Measurements from ENCODE around the gene CPEB4. TPM values are rescaled to one million over a fixed set of nuclear protein-coding genes. Genes with fewer than 3 reads are reported as not detected.

Gene CPEB4
- total and polyA plus RNA-seq, 2 of the 8 experiments (the other 6 are each of a cell fraction or from before 2014, with no cell fraction given) = 8.4 to 13.4 TPM

GRCh38 chr5:173922527-173922926 lies 34.4 kb downstream of the CPEB4 start:
- DNase-seq (ENCODE audit: low read depth in 1 of 2, low spot score in 2 of 2) = no peak
- Histone ChIP-seq H3K4ac (replicated peaks; ENCODE audit: insufficient read length, low read depth, low read length) (no peak overlapping the region), H3K79me1 (ENCODE audit: low read depth, low read length) (0 out of 2 replicates have a peak, but pooled peaks cover 3% of the 10 kb centered on the region), H2AK5ac (ENCODE audit: low read depth, low read length) (no peak overlapping the region), H3K9ac (replicated peaks in 1 of 4; ENCODE audit: extremely low read depth in 1 of 4, low read depth in 3 of 4, low read length in 3 of 4) (no peak overlapping the region), H3K14ac (ENCODE audit: insufficient read length) (no peak overlapping the region), H3K18ac (ENCODE audit: extremely low read depth, low read length) (no peak overlapping the region), H3K36me3 (ENCODE audit: control insufficient read depth in 2 of 4, insufficient read depth in 4 of 4, low read length in 3 of 4) (no peaks in the 10 kb centered on the region), H2BK15ac (ENCODE audit: low read length) (no peak overlapping the region), H2BK12ac (ENCODE audit: low read depth, low read length) (no peak overlapping the region), H3K27ac (ENCODE audit: low read depth, low read length) (no peak overlapping the region), H3K56ac (replicated peaks; ENCODE audit: insufficient read length, low read depth, low read length) (no peak overlapping the region), H3K9me3 (ENCODE audit: insufficient read depth in 2 of 2, low read depth in 1 of 2, low read length in 1 of 2) (no peaks in the 10 kb centered on the region), H2BK5ac (ENCODE audit: low read depth, low read length) (no peak overlapping the region), H3K79me2 (ENCODE audit: control insufficient read depth in 1 of 2, insufficient read depth in 2 of 2, low read length in 2 of 2) (peaks cover 0 to 31% of the 10 kb centered on the region in 2 experiments; a peak in 2 of 4 replicates), H4K91ac (replicated peaks; ENCODE audit: insufficient read length, low read length) (no peak overlapping the region), H4K5ac (ENCODE audit: insufficient read length, low read depth, low read length) (no peak overlapping the region), H3K4me1 (replicated peaks in 1 of 4; ENCODE audit: control insufficient read depth in 3 of 4, insufficient read depth in 4 of 4, low read length in 3 of 4) (peaks cover 0 to 17% (median 6%) of the 10 kb centered on the region in 4 experiments; a peak in 4 of 7 replicates), H3K4me3 (ENCODE audit: extremely low read depth in 1 of 4, insufficient read depth in 2 of 4, low read depth in 3 of 4, low read length in 4 of 4) (no peak overlapping the region), H2AFZ (ENCODE audit: low read length) (no peak overlapping the region), H3K4me2 (ENCODE audit: insufficient read depth in 1 of 2, low read depth in 2 of 2, low read length in 2 of 2) (no peak overlapping the region), H2BK20ac (ENCODE audit: low read length) (no peak overlapping the region), H2BK120ac (replicated peaks; ENCODE audit: low read depth, low read length) (no peak overlapping the region), H3K27me3 (replicated peaks in 1 of 4; ENCODE audit: control insufficient read depth in 3 of 4, extremely low read depth in 1 of 4, insufficient read depth in 3 of 4, low read length in 3 of 4) (no peaks in the 10 kb centered on the region), H3K23ac (ENCODE audit: insufficient read length) (no peak overlapping the region), H4K8ac (ENCODE audit: extremely low read depth, insufficient read depth, low read length) (no peak overlapping the region), H3K23me2 (ENCODE audit: low read depth, low read length) (0 out of 2 replicates have a peak, but pooled peaks cover 5% of the 10 kb centered on the region), H4K20me1 (replicated peaks in 1 of 2; ENCODE audit: control insufficient read depth in 1 of 2, insufficient read depth in 2 of 2, low read length in 2 of 2) (no peaks in the 10 kb centered on the region)
- 80% methylated on average over 2 of the region's 2 CpGs; no CpG with 5 or more reads in 1 of the 2 experiments for WGBS, 2 experiments (ENCODE audit: extremely low coverage in 1 of 2, insufficient coverage in 1 of 2, insufficient read length in 1 of 2, insufficient replicate concordance in 2 of 2, low coverage in 1 of 2, low lambda C conversion rate in 2 of 2, missing lambda C conversion rate in 1 of 2)
- ChIA-PET POLR2A (ENCODE audit: partially characterized antibody) (no interaction called here), CTCF (ENCODE audit: partially characterized antibody) (interaction anchor here (1.1 kb wide), 4 partner anchors 10 to 307 kb away, joined by 3 read pairs; no protein-coding TSS in a partner anchor)
- FAIRE-seq = no peak
- TF ChIP-seq SIRT6 (IDR thresholded peaks at IDR 0.05; ENCODE audit: low read length) (no peak), YY1 (IDR thresholded peaks at IDR 0.05; ENCODE audit: low read depth, low read length) (no peak), CEBPB (IDR thresholded peaks at IDR 0.05; ENCODE audit: low read depth, low read length) (no peak)

Measured in H1 (cell line).